ENCODE results near the gene TET3. TPM values are rescaled to one million over a fixed set of nuclear protein-coding genes. Genes with fewer than 3 reads are reported as not detected.

The TET3 gene
- total RNA-seq, 2 experiments from 2014 or later, result 12.7 to 13.7 TPM

- CTCF ChIA-PET, result interaction anchor here (1.3 kb wide), 1 partner anchor 64 kb away, joined by 3 read pairs; no protein-coding TSS in a partner anchor
- DNase-seq, result peak; percentile 65
- Mint-ChIP-seq H3K27ac (no peak overlapping the region), H3K36me3 (peaks cover 20% of the 10 kb centered on the region), H3K4me3 (no peak overlapping the region), H3K9me3 (ENCODE audit: low read depth) (no peaks in the 10 kb centered on the region), H3K27me3 (peaks cover 23% of the 10 kb centered on the region), H3K4me1 (peaks cover 61% of the 10 kb centered on the region)
- ATAC-seq, result peak; percentile 54
Measured at GRCh38 chr2:73984922-73985307, 205 bp downstream of the TET3 start.

GRCh38 chr2:73985308-73986084 lies 786 bp downstream of the TET3 start:
- H3K27ac Mint-ChIP-seq, result peak overlapping the region; percentile 82
- CTCF ChIA-PET, result interaction anchor here (1.3 to 4.4 kb wide), 7 partner anchors 17 to 161 kb away, joined by 3 to 23 read pairs (median 8); partner anchors contain the start of genes DGUOK and STAMBP
- ATAC-seq, result peak; percentile 35
- peaks cover 23% of the 10 kb centered on the region for H3K27me3 Mint-ChIP-seq
- peak; percentile 68 for DNase-seq
- H3K9me3 Mint-ChIP-seq (ENCODE audit: low read depth), result peaks cover 3% of the 10 kb centered on the region
- peaks cover 56% of the 10 kb centered on the region for H3K4me1 Mint-ChIP-seq
- H3K4me3 Mint-ChIP-seq, result peak overlapping the region; percentile 74
- H3K36me3 Mint-ChIP-seq, result peaks cover 25% of the 10 kb centered on the region

DNA sequence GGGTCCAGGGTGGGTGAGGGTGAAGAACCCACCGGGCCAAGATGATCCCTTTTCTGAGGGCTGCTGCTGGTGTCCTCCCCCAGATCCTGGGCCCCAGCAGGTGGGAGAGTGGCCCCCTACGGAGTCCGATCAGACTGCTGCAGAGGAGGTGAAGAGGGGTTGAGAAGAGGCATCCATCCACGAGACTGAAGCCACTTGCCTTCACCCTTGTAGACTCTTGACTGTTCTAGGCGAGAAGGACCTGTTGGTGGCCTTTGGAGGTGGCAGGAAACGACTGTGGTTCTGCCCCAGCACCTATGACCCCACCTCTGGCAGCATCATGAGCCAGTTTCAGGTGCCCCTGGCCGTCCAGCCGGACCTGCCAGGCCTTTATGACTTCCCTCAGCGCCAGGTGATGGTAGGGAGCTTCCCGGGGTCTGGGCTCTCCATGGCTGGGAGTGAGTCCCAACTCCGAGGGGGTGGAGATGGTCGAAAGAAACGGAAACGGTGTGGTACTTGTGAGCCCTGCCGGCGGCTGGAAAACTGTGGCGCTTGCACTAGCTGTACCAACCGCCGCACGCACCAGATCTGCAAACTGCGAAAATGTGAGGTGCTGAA lies 1.5 kb downstream of the TET3 start:
- peak overlapping the region; percentile 82 for H3K27ac Mint-ChIP-seq
- peak overlapping the region; percentile 74 for H3K4me3 Mint-ChIP-seq
- DNase-seq, result peak; percentile 70
- H3K27me3 Mint-ChIP-seq, result peaks cover 19% of the 10 kb centered on the region
- peaks cover 49% of the 10 kb centered on the region for H3K4me1 Mint-ChIP-seq
- peak; percentile 17 for ATAC-seq
- H3K36me3 Mint-ChIP-seq, result peaks cover 31% of the 10 kb centered on the region
- peaks cover 5% of the 10 kb centered on the region for H3K9me3 Mint-ChIP-seq (ENCODE audit: low read depth)
- CTCF ChIA-PET, result interaction anchor here (0.9 to 4.4 kb wide), 14 partner anchors 14 to 220 kb away, joined by 3 to 23 read pairs (median 4); partner anchors contain the start of genes BOLA3, DGUOK and STAMBP

DNA sequence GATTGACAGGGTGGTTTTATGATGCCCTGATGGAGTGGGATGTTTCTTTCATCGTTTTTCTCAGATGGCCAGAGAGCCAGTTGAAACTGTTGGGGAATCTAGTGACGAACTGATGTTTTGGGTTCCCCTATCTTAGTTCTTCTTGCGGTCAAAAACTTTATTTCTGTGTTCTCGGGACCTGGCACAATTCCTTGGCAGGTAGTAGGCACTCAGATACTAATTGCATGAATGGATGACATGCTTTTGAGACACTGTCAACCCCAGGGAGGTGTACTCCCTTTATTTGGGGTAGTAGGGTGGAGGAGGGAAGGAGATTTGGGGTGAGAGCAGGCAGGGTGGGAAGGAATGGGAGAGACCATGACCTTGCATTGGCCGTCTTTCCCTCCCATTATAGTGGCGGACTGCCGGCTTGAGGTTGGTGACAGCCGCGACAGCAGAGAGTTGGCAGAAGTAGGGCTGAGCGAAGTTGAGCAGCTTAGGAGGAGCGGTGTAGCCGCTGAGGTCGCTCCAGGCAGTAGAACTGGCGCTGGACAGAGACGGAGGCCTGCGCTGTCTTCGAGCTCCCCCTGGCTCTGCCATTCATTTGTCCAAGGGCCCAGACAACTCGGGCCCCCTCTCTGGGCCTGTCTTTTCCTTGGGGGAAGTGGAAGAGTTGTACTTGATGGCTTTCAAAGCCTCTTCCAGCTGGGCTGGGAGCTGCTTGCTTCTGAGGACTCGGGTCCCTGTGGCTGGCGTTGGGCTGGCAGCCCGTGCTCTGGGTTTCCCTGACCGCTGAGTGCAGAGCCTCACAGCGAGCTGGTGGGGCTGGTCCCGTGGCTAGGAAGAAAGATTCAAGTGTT lies 2.6 kb downstream of the TET3 start:
- peak overlapping the region; percentile 74 for H3K4me3 Mint-ChIP-seq
- DNase-seq (peak; percentile 71), ATAC-seq (peak; percentile 48)
- H3K36me3 Mint-ChIP-seq, result peaks cover 40% of the 10 kb centered on the region
- peaks cover 49% of the 10 kb centered on the region for H3K4me1 Mint-ChIP-seq
- H3K27me3 Mint-ChIP-seq, result peaks cover 11% of the 10 kb centered on the region
- CTCF ChIA-PET, result interaction anchor here (0.7 to 4.4 kb wide), 25 partner anchors 8 to 219 kb away, joined by 3 to 23 read pairs (median 3); partner anchors contain the start of genes BOLA3, MOB1A and STAMBP
- peak overlapping the region; percentile 82 for H3K27ac Mint-ChIP-seq
- H3K9me3 Mint-ChIP-seq (ENCODE audit: low read depth), result peaks cover 8% of the 10 kb centered on the region

DNA sequence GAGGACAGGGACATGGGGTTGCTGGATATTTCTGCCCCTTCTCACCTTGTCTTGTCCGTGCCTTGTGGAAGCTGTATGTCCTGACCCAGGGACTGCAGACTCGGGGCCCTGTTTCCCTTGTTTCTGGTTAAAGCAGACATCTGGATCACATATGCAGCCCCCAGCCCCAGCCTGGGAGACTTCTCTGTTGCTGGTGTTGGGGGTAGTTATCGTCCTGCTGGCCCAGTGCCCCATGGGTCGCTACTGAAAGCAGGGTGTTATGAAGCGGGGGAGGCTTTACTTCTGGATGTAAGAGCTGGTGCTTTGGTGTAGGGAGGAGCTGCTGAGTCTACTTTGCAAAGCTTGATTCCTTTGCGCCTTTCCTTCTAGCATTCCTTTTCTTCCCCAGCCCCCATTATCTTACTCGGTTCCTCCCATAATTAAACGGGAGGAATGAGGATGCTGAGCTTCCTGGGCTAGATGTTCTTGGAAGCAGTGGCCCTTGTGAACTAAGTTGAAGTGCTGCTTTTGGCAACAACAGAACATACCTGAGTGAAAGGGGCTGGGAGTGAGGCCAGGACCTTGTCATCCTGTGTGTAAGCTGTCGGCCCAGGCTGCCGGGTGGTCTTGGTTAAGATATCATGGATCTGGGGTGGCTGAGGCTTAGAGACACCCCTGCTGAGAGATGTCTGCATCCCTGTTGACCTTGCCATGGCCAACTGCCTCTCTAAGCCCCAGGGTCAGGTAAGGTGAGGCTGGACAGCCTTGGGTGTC lies 3.4 kb downstream of the TET3 start:
- CTCF ChIA-PET, result interaction anchor here (0.6 to 4.4 kb wide), 23 partner anchors 9 to 191 kb away, joined by 3 to 23 read pairs (median 4); partner anchors contain the start of genes BOLA3, MOB1A and STAMBP
- H3K36me3 Mint-ChIP-seq, result peaks cover 45% of the 10 kb centered on the region
- H3K27me3 Mint-ChIP-seq, result peaks cover 8% of the 10 kb centered on the region
- peaks cover 50% of the 10 kb centered on the region for H3K4me1 Mint-ChIP-seq
- DNase-seq (no peak), ATAC-seq (no peak)
- no peak overlapping the region for H3K27ac Mint-ChIP-seq
- H3K9me3 Mint-ChIP-seq (ENCODE audit: low read depth), result peaks cover 8% of the 10 kb centered on the region
- H3K4me3 Mint-ChIP-seq, result peak overlapping the region; percentile 74

DNA sequence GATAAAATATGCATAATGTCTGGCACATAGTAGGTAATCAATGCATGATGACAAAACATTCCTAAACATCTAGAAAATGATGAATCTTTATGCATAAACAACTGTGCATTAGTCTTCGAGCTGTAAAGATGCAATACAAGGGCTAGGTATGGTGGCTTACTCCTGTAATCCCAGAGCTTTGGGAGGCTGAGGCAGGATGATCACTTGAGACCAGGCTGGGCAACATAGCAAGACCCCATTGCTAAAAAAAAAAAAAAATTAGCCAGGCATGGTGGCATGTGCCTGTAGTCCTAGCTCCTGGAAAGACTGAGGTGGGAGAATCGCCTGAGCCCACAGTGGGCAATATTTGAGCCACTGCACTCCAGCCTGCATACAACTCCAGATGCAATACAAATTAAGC lies 5.3 kb downstream of the TET3 start:
- H3K4me3 Mint-ChIP-seq, result no peak overlapping the region
- DNase-seq, result no peak
- H3K9me3 Mint-ChIP-seq (ENCODE audit: low read depth), result peaks cover 8% of the 10 kb centered on the region
- H3K27ac Mint-ChIP-seq, result no peak overlapping the region
- H3K36me3 Mint-ChIP-seq, result peaks cover 52% of the 10 kb centered on the region
- no peaks in the 10 kb centered on the region for H3K27me3 Mint-ChIP-seq
- H3K4me1 Mint-ChIP-seq, result peaks cover 58% of the 10 kb centered on the region
- no peak for ATAC-seq
- CTCF ChIA-PET, result interaction anchor here (4.4 kb wide), 1 partner anchor 82 kb away, joined by 22 read pairs; no protein-coding TSS in a partner anchor

DNA sequence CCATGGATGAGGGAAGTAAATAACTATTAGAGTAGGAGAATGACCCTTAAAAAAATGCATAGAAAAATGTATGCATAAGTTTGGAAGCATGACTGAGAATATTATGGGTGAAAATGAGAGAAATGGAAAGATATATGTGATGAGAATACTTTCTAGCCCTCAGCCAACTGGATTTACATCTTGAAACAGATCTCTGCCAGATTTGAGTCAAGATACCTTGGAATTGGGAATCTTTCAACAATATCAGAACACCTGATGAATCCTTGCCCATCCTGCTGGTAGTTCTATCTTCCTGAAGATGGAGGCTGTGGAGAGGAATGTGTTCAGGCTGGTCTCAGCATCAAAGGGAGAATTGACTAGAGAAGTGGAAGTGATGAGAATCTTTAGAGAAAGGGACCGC lies 5.8 kb downstream of the TET3 start:
- CTCF ChIA-PET, result no interaction called here
- H3K4me3 Mint-ChIP-seq, result no peak overlapping the region
- H3K36me3 Mint-ChIP-seq, result peaks cover 53% of the 10 kb centered on the region

DNA sequence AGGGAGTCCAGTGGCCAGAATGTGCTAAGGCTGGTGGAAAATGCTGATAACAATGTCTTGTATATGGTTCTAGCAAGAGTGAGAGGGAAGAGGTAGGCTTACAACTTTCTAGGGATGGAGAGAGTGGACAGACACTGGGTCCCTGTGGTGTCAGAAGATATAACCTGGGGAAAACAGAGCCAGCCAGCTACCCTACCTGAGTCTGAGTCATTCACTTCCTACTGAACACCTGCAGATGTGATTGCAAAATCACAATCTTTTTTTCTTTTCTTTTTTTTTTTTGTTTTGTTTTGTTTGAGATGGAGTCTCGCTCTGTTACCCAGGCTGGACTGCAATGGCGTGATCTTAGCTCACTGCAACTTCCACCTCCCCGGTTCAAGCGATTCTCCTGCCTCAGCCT lies 7.3 kb downstream of the TET3 start:
- peaks cover 46% of the 10 kb centered on the region for H3K36me3 Mint-ChIP-seq
- no peaks in the 10 kb centered on the region for H3K27me3 Mint-ChIP-seq
- DNase-seq (no peak), ATAC-seq (no peak)
- H3K9me3 Mint-ChIP-seq (ENCODE audit: low read depth), result peaks cover 8% of the 10 kb centered on the region
- no peak overlapping the region for H3K4me3 Mint-ChIP-seq
- no peak overlapping the region for H3K27ac Mint-ChIP-seq
- CTCF ChIA-PET, result no interaction called here
- H3K4me1 Mint-ChIP-seq, result peaks cover 44% of the 10 kb centered on the region

More for the DNA sequence above, 5.8 kb downstream of the TET3 start:
- Mint-ChIP-seq H3K9me3 (ENCODE audit: low read depth) (peaks cover 8% of the 10 kb centered on the region), H3K27me3 (no peaks in the 10 kb centered on the region), H3K4me1 (peaks cover 58% of the 10 kb centered on the region), H3K27ac (no peak overlapping the region)
- no peak for DNase-seq
- no peak for ATAC-seq

GRCh38 chr2:73993376-73993775 lies 8.7 kb downstream of the TET3 start:
- DNase-seq (no peak), ATAC-seq (no peak)
- peaks cover 46% of the 10 kb centered on the region for H3K36me3 Mint-ChIP-seq
- H3K27me3 Mint-ChIP-seq, result no peaks in the 10 kb centered on the region
- no peak overlapping the region for H3K4me3 Mint-ChIP-seq
- H3K4me1 Mint-ChIP-seq, result peaks cover 34% of the 10 kb centered on the region
- H3K27ac Mint-ChIP-seq, result no peak overlapping the region
- H3K9me3 Mint-ChIP-seq (ENCODE audit: low read depth), result peaks cover 8% of the 10 kb centered on the region
- CTCF ChIA-PET, result interaction anchor here (1.0 kb wide), 1 partner anchor 9 kb away, joined by 3 read pairs; no protein-coding TSS in a partner anchor

GRCh38 chr2:73993778-73994177 lies 9.1 kb downstream of the TET3 start:
- H3K4me3 Mint-ChIP-seq, result no peak overlapping the region

GRCh38 chr2:73994178-73994831 lies 9.6 kb downstream of the TET3 start:
- Mint-ChIP-seq H3K9me3 (ENCODE audit: low read depth) (peaks cover 8% of the 10 kb centered on the region), H3K4me3 (no peak overlapping the region), H3K27me3 (no peaks in the 10 kb centered on the region), H3K27ac (no peak overlapping the region), H3K36me3 (peaks cover 40% of the 10 kb centered on the region), H3K4me1 (peaks cover 29% of the 10 kb centered on the region)
- CTCF ChIA-PET, result interaction anchor here (0.6 to 1.0 kb wide), 2 partner anchors 8 to 185 kb away, joined by 3 read pairs; no protein-coding TSS in a partner anchor
- DNase-seq (no peak), ATAC-seq (no peak)

More at GRCh38 chr2:73993778-73994177, 9.1 kb downstream of the TET3 start:
- DNase-seq (no peak), ATAC-seq (peak; percentile 16)
- H3K27ac Mint-ChIP-seq, result no peak overlapping the region
- CTCF ChIA-PET, result interaction anchor here (0.6 to 1.0 kb wide), 2 partner anchors 9 to 186 kb away, joined by 3 read pairs; no protein-coding TSS in a partner anchor
- no peaks in the 10 kb centered on the region for H3K27me3 Mint-ChIP-seq
- H3K36me3 Mint-ChIP-seq, result peaks cover 44% of the 10 kb centered on the region
- H3K9me3 Mint-ChIP-seq (ENCODE audit: low read depth), result peaks cover 8% of the 10 kb centered on the region
- peaks cover 33% of the 10 kb centered on the region for H3K4me1 Mint-ChIP-seq

DNA sequence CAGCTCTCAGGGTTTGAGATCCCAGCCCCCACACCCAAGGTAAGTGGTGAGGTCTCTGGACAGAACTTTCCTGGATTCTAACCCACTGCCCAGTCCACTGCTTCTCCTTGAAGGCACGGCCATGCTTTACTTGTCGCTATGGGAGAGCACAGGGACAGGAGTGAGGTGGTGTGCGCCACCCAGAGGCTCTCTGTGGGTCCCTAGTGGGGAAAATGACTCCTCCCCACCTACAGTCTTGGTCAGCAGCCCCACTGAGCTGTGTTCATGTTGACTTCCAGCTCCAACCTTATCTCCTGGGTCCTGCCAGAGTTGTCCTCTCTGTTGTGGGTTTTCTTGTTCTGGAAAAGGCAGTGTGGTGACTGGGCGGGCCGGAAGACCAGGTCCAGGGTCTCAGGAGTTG lies 11.1 kb downstream of the TET3 start:
- CTCF ChIA-PET, result interaction anchor here (1.5 kb wide), 1 partner anchor 87 kb away, joined by 6 read pairs; no protein-coding TSS in a partner anchor

More for the DNA sequence above, 11.1 kb downstream of the TET3 start:
- H3K27ac Mint-ChIP-seq, result no peak overlapping the region
- ATAC-seq (no peak), DNase-seq (no peak)
- H3K4me3 Mint-ChIP-seq, result no peak overlapping the region
- H3K9me3 Mint-ChIP-seq (ENCODE audit: low read depth), result peaks cover 3% of the 10 kb centered on the region
- peaks cover 25% of the 10 kb centered on the region for H3K36me3 Mint-ChIP-seq
- peaks cover 23% of the 10 kb centered on the region for H3K4me1 Mint-ChIP-seq
- no peaks in the 10 kb centered on the region for H3K27me3 Mint-ChIP-seq
